Gastrocnemius medialis (tissue), 4 donors: ENCODE measurements around the gene DCTN1. TPM values are rescaled to one million over a fixed set of nuclear protein-coding genes. Genes with fewer than 3 reads are reported as not detected.

Source experiments
- ATAC-seq, 2 donors: fragments of 150-250 bp; one replicate each; pipeline ENCODE4 v1.9.1; 2016
- DNase-seq, 2 donors: peaks; one replicate each; pipeline ENCODE4 v3.0.0-alpha.2; 2019
- H3K27ac ChIP-seq, 4 donors: fragments of 200-600 bp; sonication (generic); 1 replicate in 1 of 4; 2 replicates in 3 of 4; pipeline ENCODE4 v1.5.1; 2016 to 2018; ENCODE audit warnings: mild to moderate bottlenecking in 2 of 4, moderate library complexity in 1 of 4
- H3K27me3 ChIP-seq, 3 donors: fragments of 200-600 bp; sonication (generic) in 2 of 3; 1 replicate in 1 of 3; 2 replicates in 2 of 3; pipeline versions ENCODE4 v1.5.1 to v1.6.0; 2016 to 2019; ENCODE audit warnings: mild to moderate bottlenecking in 1 of 3, moderate library complexity in 1 of 3
- H3K36me3 ChIP-seq, 2 donors: fragments of 200-600 bp; sonication (generic) in 1 of 2; one replicate each; pipeline ENCODE4 v1.5.1; 2017 to 2018
- H3K4me1 ChIP-seq, 2 donors: fragments of 200-600 bp; sonication (generic) in 1 of 2; one replicate each; pipeline ENCODE4 v1.5.1; 2016 to 2017; ENCODE audit warnings: mild to moderate bottlenecking in 2 of 2
- H3K4me3 ChIP-seq, 4 donors: fragments of 200-600 bp; sonication (generic) in 3 of 4; 1 replicate in 1 of 4; 2 replicates in 3 of 4; pipeline ENCODE4 v1.5.1; 2016 to 2019; ENCODE audit warnings: mild to moderate bottlenecking in 2 of 4
- H3K9me3 ChIP-seq, 3 donors: fragments of 200-600 bp; sonication (generic) in 2 of 3; 1 replicate in 1 of 3; 2 replicates in 2 of 3; pipeline ENCODE4 v1.5.1; 2016 to 2019
- POLR2A ChIP-seq, 2 donors: fragments of 450-650 bp; IDR thresholded peaks; one replicate each; pipeline ENCODE4 v1.6.1; 2017; ENCODE audit warnings: antibody characterized with exemption in 2 of 2, mild to moderate bottlenecking in 2 of 2, moderate library complexity in 2 of 2
- in situ Hi-C, 4 donors: fragments of 200-750 bp; cut with MboI; loops; one replicate each; pipeline versions ENCODE4 v1.15.0 to v1.8.0; 2017; ENCODE audit warnings: low sequenced_read_pairs in 4 of 4
- intact Hi-C: fragments of 100-400 bp; cut with DNase I; formaldehyde crosslinking; loops from one replicate; pipeline ENCODE4 v1.15.1; 2023; ENCODE audit warnings: low total_unique reads
- total RNA-seq, 4 donors: library from RNA; depleted of rRNA; stranded (reverse); fragments of >200 nt; gene quantifications; one replicate each; pipeline versions ENCODE4 v1.1.0 to v1.2.3, GENCODE V29; 2016
- TF ChIP-seq, protein P1 (sequence below), 5 experiments: fragments of 450-650 bp in 3 of 5; fragments of 200-600 bp in 2 of 5; sonication (generic) in 2 of 5; IDR thresholded peaks in 4 of 5; conservative IDR thresholded peaks in 1 of 5; 1 replicate in 4 of 5; 2 replicates in 1 of 5; pipeline ENCODE4 v1.5.1; 2016 to 2019; ENCODE audit warnings: antibody characterized with exemption in 5 of 5, mild to moderate bottlenecking in 3 of 5, moderate library complexity in 3 of 5

The DCTN1 gene
- total RNA-seq = 100 to 1,000 TPM in 2 of 4 donors, 10 to 100 TPM in 2; 89.8 to 127 (median 103) TPM

DNA sequence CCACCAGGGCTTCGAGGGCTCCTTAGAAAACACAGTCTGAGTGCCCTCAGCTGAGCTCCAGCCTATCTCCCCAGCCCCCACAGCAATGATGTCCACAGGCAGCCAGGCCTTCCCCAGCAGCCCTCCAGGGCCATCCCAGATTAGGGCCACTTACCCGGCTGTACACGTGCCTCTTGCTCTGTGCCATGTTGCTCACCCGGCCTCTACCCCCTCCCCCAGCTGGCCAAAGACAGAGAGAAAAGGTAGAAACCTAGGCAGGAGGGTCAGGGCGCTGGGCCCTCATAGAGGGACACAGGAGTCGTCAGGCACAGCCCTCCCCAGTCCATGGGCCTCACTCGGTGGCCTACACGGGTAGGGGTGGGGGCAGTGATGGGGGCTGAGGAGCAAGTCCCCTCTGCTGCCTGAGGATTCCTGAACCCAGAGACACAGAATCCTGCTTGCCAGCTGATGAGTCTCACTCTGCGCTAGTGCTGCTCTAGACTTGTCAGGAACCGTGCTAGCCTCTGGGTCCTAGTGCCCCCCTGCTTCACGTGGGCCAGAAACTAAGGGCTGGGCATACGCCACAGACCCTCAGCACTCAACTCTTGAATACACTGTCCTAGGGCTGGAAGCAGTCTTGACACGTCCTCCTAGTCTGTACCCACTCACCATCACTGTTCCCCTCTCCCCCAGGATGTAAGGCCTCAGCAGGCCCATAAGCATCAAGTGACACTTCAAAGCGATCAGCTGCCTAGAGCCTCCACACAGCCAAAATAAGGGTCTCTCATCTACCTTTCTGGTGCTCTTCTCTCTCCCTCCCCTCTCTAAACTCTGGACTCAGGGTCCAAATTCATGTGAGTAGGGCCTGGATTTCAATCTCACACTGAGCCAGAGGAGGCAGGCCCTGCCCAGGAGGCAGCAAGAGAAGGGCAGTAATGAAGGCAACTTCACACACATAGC, at the start of gene DCTN1:
TSS of gene DCTN1 (minus strand) at position 461 of the 939 bp plus-strand sequence. CDS start at position 187, 274 bp downstream.
- Histone ChIP-seq H3K4me3 (peak within 1 kb of the TSS; percentile 41 to 53 (median 50)), H3K36me3 (peaks cover 0 to 20% of the 10 kb centered on the region in 2 donors), H3K4me1 (peaks cover 47 to 49% of the 10 kb centered on the region in 2 donors), H3K9me3 (no peaks in the 10 kb centered on the region), H3K27me3 (no peaks in the 10 kb centered on the region), H3K27ac (peak within 1 kb of the TSS in 3 of 4 donors; percentile 22 to 40 (median 29))
- no peak for TF ChIP-seq POLR2A (IDR thresholded peaks at IDR 0.05)
- TF ChIP-seq, protein P1, sequence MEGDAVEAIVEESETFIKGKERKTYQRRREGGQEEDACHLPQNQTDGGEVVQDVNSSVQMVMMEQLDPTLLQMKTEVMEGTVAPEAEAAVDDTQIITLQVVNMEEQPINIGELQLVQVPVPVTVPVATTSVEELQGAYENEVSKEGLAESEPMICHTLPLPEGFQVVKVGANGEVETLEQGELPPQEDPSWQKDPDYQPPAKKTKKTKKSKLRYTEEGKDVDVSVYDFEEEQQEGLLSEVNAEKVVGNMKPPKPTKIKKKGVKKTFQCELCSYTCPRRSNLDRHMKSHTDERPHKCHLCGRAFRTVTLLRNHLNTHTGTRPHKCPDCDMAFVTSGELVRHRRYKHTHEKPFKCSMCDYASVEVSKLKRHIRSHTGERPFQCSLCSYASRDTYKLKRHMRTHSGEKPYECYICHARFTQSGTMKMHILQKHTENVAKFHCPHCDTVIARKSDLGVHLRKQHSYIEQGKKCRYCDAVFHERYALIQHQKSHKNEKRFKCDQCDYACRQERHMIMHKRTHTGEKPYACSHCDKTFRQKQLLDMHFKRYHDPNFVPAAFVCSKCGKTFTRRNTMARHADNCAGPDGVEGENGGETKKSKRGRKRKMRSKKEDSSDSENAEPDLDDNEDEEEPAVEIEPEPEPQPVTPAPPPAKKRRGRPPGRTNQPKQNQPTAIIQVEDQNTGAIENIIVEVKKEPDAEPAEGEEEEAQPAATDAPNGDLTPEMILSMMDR (IDR thresholded peaks at IDR 0.05 in 4 of 5, conservative IDR thresholded peaks at IDR 0.05 in 1 of 5) = no peak
- ATAC-seq (peak; percentile 68 to 70), DNase-seq (peak in 1 of 2 donors; percentile 23)
- intact Hi-C loops (loop anchor here (10.0 kb wide), 2 partner anchors 455 to 645 kb away; partner anchors contain the start of genes DGUOK and TPRKB), in situ Hi-C loops (no loop called here)

DNA sequence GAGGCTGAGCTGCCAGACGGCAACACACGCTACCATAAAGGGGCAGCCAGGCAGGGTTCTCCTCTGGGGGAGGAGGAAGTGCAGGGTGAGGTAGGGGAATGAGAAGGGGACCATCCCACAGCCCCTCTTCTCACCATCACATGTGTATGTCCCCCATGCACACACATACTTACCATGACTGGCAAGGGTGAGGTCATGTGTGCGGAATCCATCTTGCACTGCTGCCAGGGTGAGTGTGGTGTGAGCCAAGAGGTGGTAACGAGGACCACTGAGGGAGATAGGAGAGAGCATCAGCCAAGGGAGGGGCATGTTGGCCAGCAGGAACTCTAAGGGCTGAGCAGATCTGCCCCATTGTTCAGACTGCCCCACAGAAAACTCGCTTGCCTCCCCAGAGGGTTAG, 48.6 kb upstream of the DCTN1 start:
- Histone ChIP-seq H3K4me3 (no peak overlapping the region), H3K9me3 (no peaks in the 10 kb centered on the region), H3K4me1 (no peaks in the 10 kb centered on the region), H3K36me3 (peaks cover 0 to 17% of the 10 kb centered on the region in 2 donors), H3K27ac (no peak overlapping the region), H3K27me3 (no peaks in the 10 kb centered on the region)
- no peak for ATAC-seq
- intact Hi-C loops (no loop called here), in situ Hi-C loops (no loop called here)
- no peak for DNase-seq
- TF ChIP-seq, protein P1 (IDR thresholded peaks at IDR 0.05 in 4 of 5, conservative IDR thresholded peaks at IDR 0.05 in 1 of 5) = no peak
- no peak for TF ChIP-seq POLR2A (IDR thresholded peaks at IDR 0.05)

DNA sequence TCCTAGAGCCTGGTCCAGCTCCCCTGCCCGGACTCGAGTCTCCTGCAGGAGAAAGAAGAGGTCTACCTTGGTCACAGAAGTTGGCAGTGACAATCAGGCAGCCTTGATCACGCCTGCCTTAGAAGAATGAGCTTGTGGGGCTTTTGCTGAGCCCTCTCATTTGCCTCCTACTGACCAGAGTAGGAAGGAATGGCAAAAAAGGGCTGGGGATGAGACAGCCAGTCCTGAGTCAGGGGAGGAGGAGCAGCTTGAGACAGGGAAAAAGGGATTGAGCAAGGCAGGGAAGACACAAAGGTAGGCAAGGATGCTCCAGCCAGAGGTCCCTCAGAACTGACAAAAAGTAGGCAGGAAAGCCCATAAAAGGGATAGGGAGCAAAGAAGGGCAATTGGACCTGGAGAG, 47.4 kb upstream of the DCTN1 start:
- in situ Hi-C loops (no loop called here), intact Hi-C loops (no loop called here)
- no peak overlapping the region for H3K4me3 ChIP-seq
- H3K36me3 ChIP-seq = peaks cover 0 to 17% of the 10 kb centered on the region in 2 donors
- no peaks in the 10 kb centered on the region for H3K4me1 ChIP-seq
- DNase-seq (no peak), ATAC-seq (no peak)
- H3K9me3 ChIP-seq = no peaks in the 10 kb centered on the region
- H3K27me3 ChIP-seq = peaks cover 0 to 11% (median 8%) of the 10 kb centered on the region in 3 donors
- H3K27ac ChIP-seq = no peak overlapping the region
- TF ChIP-seq, protein P1 (IDR thresholded peaks at IDR 0.05 in 4 of 5, conservative IDR thresholded peaks at IDR 0.05 in 1 of 5) = no peak
- TF ChIP-seq POLR2A (IDR thresholded peaks at IDR 0.05) = no peak

DNA sequence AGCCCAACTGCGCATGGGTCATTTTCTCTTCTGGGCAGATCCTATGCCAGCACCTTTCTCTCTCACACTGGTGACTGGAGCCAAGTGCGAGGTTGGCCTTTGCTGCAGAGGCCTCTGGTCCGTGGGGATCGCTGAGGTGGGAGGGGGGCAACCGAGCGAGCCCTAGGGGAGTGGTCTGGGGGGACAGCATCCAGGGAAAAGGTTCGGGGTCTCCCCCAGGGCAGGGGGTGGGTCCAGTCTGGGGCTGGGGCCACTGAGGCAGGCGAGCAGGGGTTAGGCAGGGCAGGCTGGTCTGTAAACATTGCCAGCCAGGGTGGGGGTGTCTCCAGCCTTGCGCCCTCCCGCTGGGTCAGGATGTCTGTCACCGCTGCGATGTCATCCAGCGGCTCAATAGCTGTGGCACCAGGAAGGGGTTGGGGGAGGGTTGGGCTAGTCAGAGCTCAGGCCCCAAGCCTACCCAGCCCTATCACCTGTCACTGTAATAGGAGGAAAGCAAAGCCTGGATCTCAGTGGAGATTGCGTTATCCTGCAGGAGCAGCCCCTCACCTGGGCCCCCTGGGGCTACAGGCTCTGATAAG, 46.2 kb upstream of the DCTN1 start:
- Histone ChIP-seq H3K9me3 (no peaks in the 10 kb centered on the region), H3K27me3 (peaks cover 11 to 21% (median 18%) of the 10 kb centered on the region in 3 donors), H3K4me1 (peaks cover 5 to 9% of the 10 kb centered on the region in 2 donors), H3K36me3 (peaks cover 0 to 17% of the 10 kb centered on the region in 2 donors), H3K4me3 (no peak overlapping the region), H3K27ac (no peak overlapping the region)
- in situ Hi-C loops = no loop called here
- intact Hi-C loops = no loop called here
- TF ChIP-seq POLR2A (IDR thresholded peaks at IDR 0.05) = no peak
- TF ChIP-seq, protein P1 (IDR thresholded peaks at IDR 0.05 in 4 of 5, conservative IDR thresholded peaks at IDR 0.05 in 1 of 5) = no peak
- ATAC-seq (no peak), DNase-seq (no peak)
